K562 (cell line): ENCODE data around the gene RRBP1.

ENCODE experiments used
- CAMTA2 ChIP-seq: fragments of 250-450 bp; sonication (Bioruptor Pico); conservative IDR thresholded peaks from 2 replicates; pipeline ENCODE4 v1.5.1; 2022
- CREBBP ChIP-seq: IDR thresholded peaks from one replicate; pipeline ENCODE4 v1.6.1; 2012; ENCODE audit warnings: low read depth, mild to moderate bottlenecking, control low read depth, inconsistent platforms, low read length
- MCM7 ChIP-seq, 2 experiments: fragments of 450-650 bp; IDR thresholded peaks; 2 replicates each; pipeline ENCODE4 v1.6.1; 2016 to 2018
- POLR2A ChIP-seq: fragments of 450-650 bp; conservative IDR thresholded peaks from 2 replicates; pipeline ENCODE4 v1.6.1; 2016
- POU5F1 ChIP-seq: fragments of 150-350 bp; IDR thresholded peaks from 2 replicates; pipeline ENCODE4 v1.6.1; 2014; ENCODE audit warnings: borderline replicate concordance, low read length, low read depth, mild to moderate bottlenecking; ENCODE audit not compliant: partially characterized antibody
- SMAD3 ChIP-seq: fragments of 450-650 bp; formaldehyde crosslinking; conservative IDR thresholded peaks from 2 replicates; pipeline ENCODE4 v1.4.0; 2020; ENCODE audit warnings: mild to moderate bottlenecking
- U2AF1 ChIP-seq: fragments of 200-400 bp; formaldehyde crosslinking; optimal IDR thresholded peaks from 2 replicates; pipeline ENCODE3; 2017; ENCODE audit warnings: mild to moderate bottlenecking, low read depth, low read length, moderate library complexity
- ZKSCAN1 ChIP-seq: fragments of 150-350 bp; IDR thresholded peaks from 2 replicates; pipeline ENCODE4 v1.6.1; 2016; ENCODE audit warnings: low read depth, low read length
- ZNF12 ChIP-seq: sonication (generic); formaldehyde crosslinking; IDR thresholded peaks from 2 replicates; pipeline ENCODE4 v1.4.0; 2020; ENCODE audit warnings: mild to moderate bottlenecking, missing genetic modification reagents

- no peak for TF ChIP-seq ZNF12 (CRISPR knock-in tag)
- TF ChIP-seq CREBBP: no peak
- TF ChIP-seq MCM7 (IDR thresholded peaks at IDR 0.05): no peak
- no peak for TF ChIP-seq CAMTA2
- no peak for TF ChIP-seq POU5F1
- TF ChIP-seq ZKSCAN1: no peak
- no peak for TF ChIP-seq SMAD3 (CRISPR knock-in tag)
- no peak for TF ChIP-seq POLR2A
- TF ChIP-seq U2AF1: no peak
These were observed 10.5 kb downstream of the RRBP1 start for GRCh38 chr20:17671565-17671964.
